Dedifferentiated amniotic fluid mesenchymal stem cell (primary cell): ENCODE results near the gene INSYN1.
A peak's percentile ranks its signal among the peaks of the same experiment; 100 is the strongest.

ENCODE experiments used
- DNase-seq: peaks from one replicate; pipeline ENCODE4 v3.0.0-alpha.2; 2016; ENCODE audit errors: extremely low spot score

Gene INSYN1

GRCh38 chr15:73687351-73687750, 65.8 kb downstream of the INSYN1 start:
- no peak for DNase-seq

GRCh38 chr15:73686781-73687256, 66.3 kb downstream of the INSYN1 start:
- DNase-seq = peak; percentile 64

GRCh38 chr15:73685981-73686380, 67.2 kb downstream of the INSYN1 start:
- DNase-seq = no peak
